ENCODE results near the gene CTDP1.
"Not testable (repeated sequence)": the region's sequence is repeated elsewhere in the genome, so short reads cannot be mapped to it uniquely, and the experiment has no call there.

The CTDP1 gene

DNA sequence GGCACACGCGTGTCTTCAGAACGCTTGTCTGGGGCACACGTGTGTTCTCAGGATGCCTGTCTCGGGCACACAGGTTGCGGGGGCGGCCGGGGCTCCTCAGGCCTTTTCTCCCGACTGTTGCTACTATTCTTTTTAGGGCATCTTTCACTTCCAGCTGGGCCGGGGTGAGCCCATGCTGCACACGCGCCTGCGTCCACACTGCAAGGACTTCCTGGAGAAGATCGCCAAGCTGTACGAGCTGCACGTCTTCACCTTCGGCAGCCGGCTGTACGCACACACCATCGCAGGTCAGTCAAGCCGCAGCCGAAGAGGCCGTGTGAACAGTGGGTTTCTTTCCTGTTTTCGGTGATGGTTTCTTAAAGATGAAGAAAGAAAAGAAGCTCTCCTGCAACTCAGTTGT, 25.0 kb downstream of the CTDP1 start:
- no peak for DNase-seq

DNA sequence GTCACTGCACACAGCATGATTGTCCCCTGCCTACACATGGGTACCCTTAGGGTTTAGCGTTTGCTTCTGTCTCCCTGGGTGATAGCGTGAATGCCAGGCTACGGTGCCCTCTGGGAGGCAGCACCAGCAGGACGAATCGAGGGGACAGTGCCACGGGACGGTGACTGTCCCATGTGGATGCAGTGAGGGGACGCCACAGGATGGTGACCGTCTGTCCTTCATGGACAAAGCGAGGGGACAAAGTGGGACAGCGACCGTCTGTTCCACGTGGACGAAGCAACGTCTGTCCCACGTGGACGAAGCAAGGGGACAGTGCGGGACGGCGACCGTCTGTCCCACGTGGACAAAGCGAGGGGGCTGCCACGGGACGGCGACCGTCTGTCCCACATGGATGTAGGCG, 25.7 kb downstream of the CTDP1 start:
- no peak for DNase-seq

DNA sequence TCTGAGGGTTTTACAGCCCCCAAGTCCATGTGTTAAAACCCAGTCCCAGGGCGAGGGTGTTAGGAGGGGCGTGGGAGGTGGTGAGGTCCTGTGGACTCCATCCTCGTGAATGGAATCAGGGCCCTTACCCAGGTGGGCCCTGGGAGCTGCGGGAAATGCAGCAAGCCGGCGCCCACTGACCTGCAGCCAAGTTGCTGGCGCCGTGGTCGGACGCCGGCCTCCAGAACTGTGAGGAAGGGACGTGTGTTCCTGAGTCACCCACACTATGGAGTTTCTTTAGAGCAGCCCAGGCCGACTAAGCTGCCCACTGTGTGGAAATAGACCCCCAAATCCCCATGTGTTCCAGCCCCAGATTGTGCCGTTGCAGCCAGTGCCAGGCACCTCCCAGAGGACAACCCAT, 26.4 kb downstream of the CTDP1 start:
- no peak for DNase-seq

DNA sequence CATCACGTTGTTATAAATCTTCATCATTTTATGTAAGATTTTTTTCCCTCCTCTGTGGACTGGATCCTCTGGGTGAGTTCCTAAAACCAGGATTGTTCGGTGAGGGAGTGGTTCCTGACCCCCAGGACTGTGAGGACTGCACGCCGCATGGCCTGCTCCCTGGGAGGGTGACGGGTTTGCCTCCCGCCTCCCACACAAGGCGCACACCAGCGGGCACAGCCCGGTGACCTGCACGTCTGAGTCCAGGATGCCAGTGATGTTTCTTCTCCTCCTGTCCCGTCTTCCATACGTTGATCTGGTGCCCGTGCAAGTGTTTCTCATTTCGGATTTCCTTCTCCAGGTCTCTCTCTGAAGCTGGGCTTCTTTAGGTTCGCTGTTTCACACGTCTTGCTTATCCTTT, 27.1 kb downstream of the CTDP1 start:
- no peak for DNase-seq

DNA sequence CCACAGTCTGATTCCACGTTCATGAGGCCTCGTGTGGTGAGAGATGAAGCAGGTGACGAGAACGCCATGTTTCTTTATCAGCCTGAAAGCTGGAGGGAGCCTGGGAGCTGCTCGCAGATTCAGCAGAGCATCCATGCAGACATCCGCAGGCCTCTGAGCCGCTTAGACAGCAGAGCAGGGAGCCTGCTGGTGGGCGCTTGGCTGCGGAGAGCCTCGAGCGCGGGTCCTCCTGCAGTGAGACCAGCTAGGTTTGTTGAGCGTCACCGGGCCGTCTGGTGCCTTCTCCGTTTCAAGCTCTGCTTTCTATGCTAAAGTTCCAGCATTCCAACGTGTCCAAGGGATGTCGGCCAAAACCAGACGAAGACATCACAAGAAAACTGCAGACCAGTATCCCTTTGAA, 27.6 kb downstream of the CTDP1 start:
- no peak for DNase-seq

- DNase-seq = no peak
These were observed 28.1 kb downstream of the CTDP1 start for GRCh38 chr18:79707671-79708070.

DNA sequence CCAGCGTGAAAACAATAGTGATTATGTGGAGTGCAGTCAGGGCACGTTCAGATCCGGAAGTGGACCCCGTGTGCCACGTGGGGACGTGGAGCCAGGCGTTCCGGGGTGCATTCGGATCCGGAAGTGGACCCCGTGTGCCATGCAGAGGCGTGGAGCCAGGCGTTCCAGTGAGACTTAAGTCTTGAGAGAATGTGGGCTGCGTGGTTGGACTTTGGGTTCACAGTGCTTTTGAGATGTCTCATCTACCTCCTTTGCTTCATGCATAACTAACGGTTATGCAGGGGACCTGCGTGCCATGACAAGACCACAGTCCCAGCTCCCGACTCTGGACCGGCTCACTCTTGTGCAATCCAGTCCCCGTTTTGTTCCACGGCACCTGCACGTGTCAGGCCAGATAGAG, 28.8 kb downstream of the CTDP1 start:
- DNase-seq = no peak

GRCh38 chr18:79712206-79712857, 32.7 kb downstream of the CTDP1 start:
- DNase-seq = no peak

DNA sequence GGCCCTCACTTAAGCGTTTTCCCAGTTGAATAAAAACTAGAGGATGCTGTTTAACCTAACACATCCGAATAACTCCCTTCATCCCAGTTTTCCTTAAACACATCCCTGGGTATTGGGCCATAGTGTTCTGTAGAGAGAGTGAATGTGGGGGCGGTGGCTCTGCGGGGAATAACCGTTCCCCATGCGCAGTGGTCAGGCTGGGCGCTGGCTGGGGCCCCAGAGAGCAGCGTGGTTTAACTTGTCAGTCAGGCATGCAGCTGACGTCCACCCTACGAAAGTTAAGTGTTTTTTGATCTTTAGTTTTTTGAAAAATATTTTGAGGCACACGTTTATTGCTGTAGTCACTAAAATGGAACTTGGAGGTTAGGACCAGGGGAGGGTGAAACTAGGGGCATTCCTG, 33.7 kb downstream of the CTDP1 start:
- no peak for DNase-seq

- DNase-seq = no peak
These were observed 35.1 kb downstream of the CTDP1 start for GRCh38 chr18:79714531-79715240.

GRCh38 chr18:79715280-79715679, 35.7 kb downstream of the CTDP1 start:
- DNase-seq = no peak

- no peak for DNase-seq
These were observed 37.5 kb downstream of the CTDP1 start for GRCh38 chr18:79717059-79717458.

- no peak for DNase-seq
These were observed 38.0 kb downstream of the CTDP1 start for GRCh38 chr18:79717555-79718074.

- DNase-seq = no peak
These were observed 38.5 kb downstream of the CTDP1 start for GRCh38 chr18:79718126-79718525.

DNA sequence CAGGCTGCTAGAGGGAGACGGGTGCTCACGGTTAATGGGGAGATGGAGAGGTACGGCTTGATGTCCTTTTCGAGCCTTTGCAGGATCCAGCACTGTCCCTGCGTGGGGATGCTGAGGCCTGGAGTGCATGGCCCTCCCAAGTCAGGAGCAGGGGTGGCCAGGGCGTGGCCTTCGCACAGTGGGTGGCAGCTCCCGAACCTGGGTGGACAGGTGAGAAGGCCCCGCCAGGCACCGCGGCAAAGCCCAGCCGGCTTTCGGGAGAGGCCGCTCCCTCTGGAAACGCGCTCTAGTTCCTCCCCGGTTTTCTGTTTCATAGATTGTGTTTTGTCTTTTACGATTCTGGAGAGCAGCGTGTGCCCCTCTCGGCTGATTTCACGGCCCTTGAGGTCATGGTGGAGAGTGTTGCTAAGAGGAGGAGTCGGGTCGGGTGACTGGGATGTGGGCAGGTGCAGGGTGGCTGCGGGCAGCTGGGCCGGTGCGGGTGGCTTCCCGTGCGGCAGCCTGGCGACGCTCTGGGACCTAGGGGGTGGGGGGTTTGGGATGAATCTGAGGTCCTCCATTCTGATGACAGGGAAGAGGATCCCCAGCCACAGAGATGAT, 39.4 kb downstream of the CTDP1 start:
- no peak for DNase-seq

GRCh38 chr18:79719478-79720358, 40.1 kb downstream of the CTDP1 start:
- not testable (repeated sequence) for DNase-seq

- DNase-seq = no peak
These were observed 40.7 kb downstream of the CTDP1 start for GRCh38 chr18:79720359-79720733.

DNA sequence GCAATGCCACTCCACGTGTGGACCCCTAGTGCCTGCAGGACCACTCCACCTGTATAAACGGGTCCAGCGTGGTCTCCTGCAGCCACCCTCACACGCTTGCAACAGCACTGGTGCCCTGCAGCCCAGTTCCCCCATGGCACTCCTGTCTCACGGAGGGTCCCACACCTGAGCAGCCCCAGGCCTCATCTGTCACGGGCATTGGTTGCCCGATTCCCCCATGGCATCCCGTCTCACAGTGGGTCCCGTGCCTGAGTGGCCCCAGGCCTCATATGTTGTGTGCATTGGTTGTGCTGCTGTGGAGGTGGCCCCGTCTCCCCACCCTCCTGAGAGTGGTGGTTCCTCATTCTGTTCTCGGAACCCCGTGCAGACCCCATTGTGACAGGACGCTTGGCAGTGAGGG, 43.4 kb downstream of the CTDP1 start:
- DNase-seq = no peak

- no peak for DNase-seq
These were observed 44.0 kb downstream of the CTDP1 start for GRCh38 chr18:79723628-79724027.

DNA sequence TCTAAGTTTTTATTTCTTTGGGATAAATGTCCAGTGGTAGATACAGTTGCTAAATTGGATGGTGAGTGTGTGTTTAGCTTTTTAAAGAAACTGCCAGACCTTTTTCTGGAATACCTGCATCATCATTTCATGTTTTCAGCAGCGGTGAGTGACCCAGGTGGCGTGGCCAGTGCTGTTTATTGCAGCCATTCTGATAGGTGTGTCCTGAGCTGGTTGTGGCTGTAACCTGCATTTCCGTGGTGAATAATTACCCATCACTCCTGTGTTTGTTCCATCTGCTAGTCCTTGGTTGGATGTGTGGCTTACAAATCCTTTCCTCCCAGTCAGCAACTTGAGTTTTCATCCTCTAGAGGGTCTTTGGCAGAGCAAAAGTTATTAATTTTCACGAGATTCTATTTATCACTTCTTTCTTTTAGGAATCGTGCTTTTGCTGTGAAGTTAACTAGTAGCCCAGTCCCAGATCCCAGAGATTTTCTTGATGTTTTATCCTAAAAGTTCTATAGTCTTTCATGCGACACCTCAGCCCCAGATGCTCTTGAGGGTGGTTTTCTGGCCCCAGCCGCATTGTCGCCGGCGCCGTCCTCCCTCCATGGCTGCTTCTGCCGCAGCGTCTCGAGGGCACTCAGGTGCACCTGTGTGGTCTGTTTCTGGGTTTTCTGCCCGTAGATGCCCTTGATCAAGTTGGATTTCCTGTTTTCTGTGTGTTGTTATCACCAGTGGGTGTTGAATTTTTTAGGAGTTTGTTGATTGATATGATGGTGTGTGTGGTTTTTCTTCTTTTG, 44.9 kb downstream of the CTDP1 start:
- DNase-seq = no peak

- no peak for DNase-seq
These were observed 45.9 kb downstream of the CTDP1 start for GRCh38 chr18:79725486-79725885.

DNA sequence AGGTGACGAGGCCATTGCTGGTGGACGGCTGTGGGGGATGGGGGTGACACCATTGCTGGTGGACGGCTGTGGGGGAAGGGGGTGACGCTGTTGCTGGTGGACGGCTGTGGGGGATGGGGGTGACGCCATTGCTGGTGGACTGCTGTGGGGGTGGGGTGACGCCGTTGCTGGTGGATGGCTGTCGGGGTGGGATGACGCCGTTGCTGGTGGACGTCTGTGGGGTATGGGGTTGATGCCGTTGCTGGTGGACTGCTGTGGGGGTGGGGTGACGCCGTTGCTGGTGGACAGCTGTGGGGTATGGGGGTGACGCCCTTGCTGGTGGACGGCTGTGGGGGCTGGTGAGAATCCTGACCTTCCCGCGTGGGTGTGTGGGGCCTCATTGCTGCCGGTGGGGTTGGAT, 47.1 kb downstream of the CTDP1 start:
- DNase-seq = no peak
